GM10847 (cell line): Measurements from ENCODE around the gene ZNF470.

Source experiments
- POLR2A ChIP-seq: IDR thresholded peaks from 2 replicates; pipeline ENCODE4 v1.6.1; 2011; ENCODE audit not compliant: insufficient read length; ENCODE audit errors: extremely low read depth

Gene ZNF470

DNA sequence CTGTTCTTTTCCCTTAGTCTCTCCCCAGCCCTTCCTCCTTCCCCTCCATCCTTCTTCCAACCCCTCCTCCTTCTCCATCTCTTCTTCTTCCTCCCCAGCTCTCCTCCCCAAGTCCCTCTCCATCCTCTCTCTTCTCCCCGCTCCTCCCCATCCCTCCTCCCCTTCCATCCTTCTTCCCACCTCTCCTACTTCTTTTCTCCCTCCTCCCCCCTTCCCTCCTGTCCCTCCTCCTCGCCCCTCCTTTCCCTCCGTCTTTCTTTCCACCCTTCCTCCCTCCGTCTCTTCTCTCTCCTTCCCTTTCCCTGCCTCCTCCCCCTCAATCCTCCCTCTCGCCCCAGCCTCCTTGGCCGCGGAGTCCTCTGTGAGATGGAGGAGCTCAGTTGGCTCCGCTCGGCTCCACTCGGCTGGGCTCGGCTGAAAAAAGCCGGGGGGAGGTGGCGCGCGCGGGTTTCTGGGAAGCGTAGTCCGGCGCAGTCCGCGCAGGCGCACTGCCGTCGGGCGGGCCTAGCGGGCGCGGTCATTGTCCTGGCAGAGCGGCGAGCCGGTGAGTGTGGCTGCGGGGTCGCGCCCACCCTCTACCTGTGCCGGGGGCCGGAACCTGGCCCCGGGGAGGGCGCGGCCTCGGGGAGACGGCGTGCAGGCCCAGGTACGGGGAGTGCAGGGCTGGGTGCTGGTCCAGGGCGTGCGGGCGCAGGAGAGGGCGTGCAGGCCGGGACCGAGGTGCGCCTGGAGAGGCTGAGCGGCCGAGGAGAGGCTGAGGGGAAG lies 27.7 kb downstream of the ZNF470 start, which contains the start of gene ZNF71:
Gene ZNF71 (plus strand): TSS at position 520 of the 765 bp plus-strand sequence. CDS start 6,257 bp downstream, outside the sequence.
- TF ChIP-seq POLR2A: peak; percentile 39

- TF ChIP-seq POLR2A: no peak
These were observed 28.3 kb downstream of the ZNF470 start for GRCh38 chr19:56595548-56595899.

- TF ChIP-seq POLR2A: no peak
These were observed 29.4 kb downstream of the ZNF470 start for GRCh38 chr19:56596676-56597075.

- TF ChIP-seq POLR2A: no peak
These were observed 30.4 kb downstream of the ZNF470 start for GRCh38 chr19:56597696-56598095.

- no peak for TF ChIP-seq POLR2A
These were observed 34.1 kb downstream of the ZNF470 start for GRCh38 chr19:56601375-56601774.

GRCh38 chr19:56603829-56604228 lies 36.6 kb downstream of the ZNF470 start:
- no peak for TF ChIP-seq POLR2A

GRCh38 chr19:56608274-56608964 lies 41.2 kb downstream of the ZNF470 start:
- no peak for TF ChIP-seq POLR2A

- no peak for TF ChIP-seq POLR2A
These were observed 44.0 kb downstream of the ZNF470 start for GRCh38 chr19:56611288-56611687.

DNA sequence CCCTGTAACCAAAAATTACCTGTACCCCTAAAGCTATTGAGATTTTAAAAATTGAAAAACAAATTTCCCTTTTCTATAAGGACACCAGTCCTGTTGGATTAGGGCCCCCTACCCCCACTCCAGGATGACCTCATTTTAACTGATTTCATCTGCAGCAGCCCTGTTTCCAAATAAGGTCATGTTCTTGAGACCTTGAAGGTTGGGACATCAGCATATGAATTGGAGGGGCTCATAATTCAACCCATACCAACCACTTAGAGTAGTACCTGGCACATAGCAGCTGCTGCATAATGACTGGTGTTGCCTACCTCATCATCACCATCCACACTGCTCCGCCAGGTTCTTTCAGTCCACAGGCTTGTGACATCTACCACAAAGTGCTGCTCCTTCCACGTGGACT lies 45.5 kb downstream of the ZNF470 start:
- no peak for TF ChIP-seq POLR2A

- no peak for TF ChIP-seq POLR2A
These were observed 46.4 kb downstream of the ZNF470 start for GRCh38 chr19:56613639-56614038.

- TF ChIP-seq POLR2A: no peak
These were observed 50.3 kb downstream of the ZNF470 start for GRCh38 chr19:56617531-56617930.

- no peak for TF ChIP-seq POLR2A
These were observed 51.9 kb downstream of the ZNF470 start for GRCh38 chr19:56619121-56619520.

GRCh38 chr19:56622374-56622773 lies 55.1 kb downstream of the ZNF470 start:
- TF ChIP-seq POLR2A: no peak

DNA sequence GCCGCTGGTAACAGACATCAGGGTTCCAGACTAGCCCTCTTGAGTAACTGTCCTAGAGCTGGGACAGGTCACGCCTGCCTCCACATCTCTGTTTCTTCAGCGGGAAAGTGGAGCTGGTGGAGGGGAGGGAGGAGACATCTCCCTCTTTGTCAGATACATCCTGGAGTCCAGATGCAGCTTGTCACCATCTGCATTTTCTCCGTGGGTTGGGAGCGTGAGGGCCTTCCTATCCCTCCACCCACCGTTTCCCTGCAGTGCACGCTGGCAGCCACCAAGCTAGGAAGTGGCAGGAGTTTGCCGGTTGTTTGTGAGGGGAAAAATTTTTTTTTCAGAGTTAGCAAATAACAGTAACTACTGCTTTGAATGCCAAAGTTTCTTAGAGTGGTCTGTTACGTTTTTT lies 55.7 kb downstream of the ZNF470 start:
- no peak for TF ChIP-seq POLR2A

- no peak for TF ChIP-seq POLR2A
These were observed 58.4 kb downstream of the ZNF470 start for GRCh38 chr19:56625708-56626107.

DNA sequence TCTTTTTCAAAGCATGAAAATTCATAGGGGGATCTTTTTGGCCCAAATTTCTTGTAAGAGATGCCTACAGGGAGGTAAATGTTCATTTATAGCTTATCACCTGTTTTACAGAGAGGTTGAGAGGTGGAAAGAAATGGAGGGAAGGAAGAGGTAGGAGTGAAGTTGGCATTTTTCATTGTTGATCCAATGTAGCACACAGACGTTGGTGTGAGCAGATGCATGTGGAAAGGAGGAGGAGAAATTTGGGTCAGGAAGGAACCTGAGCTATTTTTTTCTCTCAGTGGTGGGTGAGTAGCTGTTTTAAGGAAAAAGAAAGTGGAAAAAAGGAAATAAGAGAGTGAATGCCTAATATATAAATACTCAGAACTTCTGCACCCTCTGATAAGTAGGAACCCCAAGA lies 65.8 kb downstream of the ZNF470 start:
- no peak for TF ChIP-seq POLR2A
